ENCODE data around the gene COL19A1.

COL19A1 gene

GRCh38 chr6:69835414-69836179 lies 30.8 kb upstream of the COL19A1 start:
- TF ChIP-seq REST (IDR thresholded peaks at IDR 0.05; ENCODE audit: low read depth) (no peak), RAD21 (IDR thresholded peaks at IDR 0.05; ENCODE audit: low read depth) (peak; percentile 74)

- TF ChIP-seq RAD21 (IDR thresholded peaks at IDR 0.05; ENCODE audit: low read depth) = no peak
- TF ChIP-seq TAF1 (IDR thresholded peaks at IDR 0.05; ENCODE audit: low read depth) = no peak
- no peak for TF ChIP-seq TCF12 (IDR thresholded peaks at IDR 0.05; ENCODE audit: low read depth)
- no peak for TF ChIP-seq CEBPB (IDR thresholded peaks at IDR 0.05)
- TF ChIP-seq ZBTB7A (IDR thresholded peaks at IDR 0.05; ENCODE audit: low read depth) = no peak
- TF ChIP-seq EGR1 (IDR thresholded peaks at IDR 0.05) = no peak
- TF ChIP-seq YY1 (IDR thresholded peaks at IDR 0.05; ENCODE audit: low read depth) = no peak
- no peak for TF ChIP-seq MAX (IDR thresholded peaks at IDR 0.05)
- TF ChIP-seq TEAD4 (IDR thresholded peaks at IDR 0.05) = no peak
- TF ChIP-seq NFIC (IDR thresholded peaks at IDR 0.05) = no peak
- TF ChIP-seq USF1 (IDR thresholded peaks at IDR 0.05) = no peak
- no peak for TF ChIP-seq EP300 (IDR thresholded peaks at IDR 0.05; ENCODE audit: borderline replicate concordance)
- no peak for TF ChIP-seq REST (IDR thresholded peaks at IDR 0.05; ENCODE audit: low read depth)
- no peak for TF ChIP-seq CREB1 (IDR thresholded peaks at IDR 0.05; ENCODE audit: low read depth)
- no peak for TF ChIP-seq FOXM1 (IDR thresholded peaks at IDR 0.05; ENCODE audit: borderline replicate concordance, low read depth)
Measured at GRCh38 chr6:69841862-69842261, 24.5 kb upstream of the COL19A1 start.

- TF ChIP-seq CREB1 (IDR thresholded peaks at IDR 0.05; ENCODE audit: low read depth) (no peak), MAX (IDR thresholded peaks at IDR 0.05) (no peak), EGR1 (IDR thresholded peaks at IDR 0.05) (no peak), TAF1 (IDR thresholded peaks at IDR 0.05; ENCODE audit: low read depth) (no peak), EP300 (IDR thresholded peaks at IDR 0.05; ENCODE audit: borderline replicate concordance) (no peak), NFIC (IDR thresholded peaks at IDR 0.05) (no peak), YY1 (IDR thresholded peaks at IDR 0.05; ENCODE audit: low read depth) (no peak), REST (IDR thresholded peaks at IDR 0.05; ENCODE audit: low read depth) (no peak), TEAD4 (IDR thresholded peaks at IDR 0.05) (no peak), ZBTB7A (IDR thresholded peaks at IDR 0.05; ENCODE audit: low read depth) (no peak)
Measured at GRCh38 chr6:69843189-69843588, 23.2 kb upstream of the COL19A1 start.

- TF ChIP-seq MAX (IDR thresholded peaks at IDR 0.05) (no peak), EP300 (IDR thresholded peaks at IDR 0.05; ENCODE audit: borderline replicate concordance) (no peak), TCF12 (IDR thresholded peaks at IDR 0.05; ENCODE audit: low read depth) (no peak)
Measured at GRCh38 chr6:69846312-69846711, 20.0 kb upstream of the COL19A1 start.

- TF ChIP-seq TEAD4 (IDR thresholded peaks at IDR 0.05) (no peak), RAD21 (IDR thresholded peaks at IDR 0.05; ENCODE audit: low read depth) (no peak), EGR1 (IDR thresholded peaks at IDR 0.05) (no peak), CEBPB (IDR thresholded peaks at IDR 0.05) (no peak), REST (IDR thresholded peaks at IDR 0.05; ENCODE audit: low read depth) (no peak), YY1 (IDR thresholded peaks at IDR 0.05; ENCODE audit: low read depth) (no peak), NFIC (IDR thresholded peaks at IDR 0.05) (no peak), TAF1 (IDR thresholded peaks at IDR 0.05; ENCODE audit: low read depth) (no peak), FOXM1 (IDR thresholded peaks at IDR 0.05; ENCODE audit: borderline replicate concordance, low read depth) (no peak), MAX (IDR thresholded peaks at IDR 0.05) (no peak), TCF12 (IDR thresholded peaks at IDR 0.05; ENCODE audit: low read depth) (no peak), USF1 (IDR thresholded peaks at IDR 0.05) (no peak)
Measured at GRCh38 chr6:69846770-69847491, 19.4 kb upstream of the COL19A1 start.

Measured in Ishikawa (cell line).